ENCODE data around the gene MTHFD2L.

The MTHFD2L gene

DNA sequence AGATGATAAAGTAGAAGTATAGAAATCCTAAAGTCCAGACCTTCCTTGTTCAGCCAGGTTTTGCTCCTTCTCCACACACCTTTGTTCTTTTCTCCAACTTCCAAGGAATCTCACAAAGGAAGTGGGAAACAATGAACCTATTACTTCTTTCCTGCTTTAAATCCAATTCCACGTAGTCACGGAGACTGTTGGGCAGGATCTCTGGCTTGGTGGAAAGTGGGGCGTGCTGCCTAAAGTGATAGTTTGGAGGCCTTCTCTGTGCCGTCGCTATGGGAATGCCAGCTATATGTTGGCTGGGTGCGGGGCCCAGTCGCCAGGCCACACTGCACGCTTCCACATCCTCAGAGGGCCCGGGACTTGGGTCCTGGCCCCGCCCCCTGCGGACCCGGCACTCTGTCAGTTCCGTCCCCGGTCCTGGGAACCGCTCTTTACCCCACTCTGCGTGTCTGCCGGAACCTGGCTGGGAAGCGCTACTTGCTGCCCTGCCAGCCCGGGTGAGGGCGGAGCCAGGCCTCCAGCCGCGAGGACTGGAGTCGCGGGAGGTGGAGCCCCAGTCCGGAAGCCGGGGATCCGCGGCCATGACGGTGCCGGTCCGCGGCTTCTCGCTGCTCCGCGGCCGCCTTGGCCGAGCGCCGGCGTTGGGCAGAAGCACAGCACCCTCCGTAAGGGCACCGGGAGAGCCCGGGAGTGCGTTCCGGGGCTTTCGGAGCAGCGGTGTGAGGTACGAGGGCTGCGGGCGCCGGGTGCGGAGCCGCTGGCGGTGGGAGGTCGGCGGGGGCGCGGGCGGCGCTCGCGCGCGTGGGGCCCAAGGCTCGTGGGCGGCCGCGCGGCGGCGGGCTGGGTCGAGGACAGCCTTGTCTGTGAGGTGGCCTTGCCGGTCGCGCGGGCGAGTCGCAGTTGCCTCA is at the start of gene MTHFD2L:
Gene MTHFD2L, plus strand, starts transcription at position 558 of the 905 bp plus-strand sequence. Its CDS starts 21 bp downstream, at position 579.
- Histone ChIP-seq H3K9ac (ENCODE audit: low read depth, low read length) (peak within 1 kb of the TSS; percentile 80), H3K9me3 (ENCODE audit: insufficient read depth, low read length, severe bottlenecking) (no peaks in the 10 kb centered on the region), H3K4me3 (ENCODE audit: low read depth in 1 of 2, low read length in 2 of 2) (peak within 1 kb of the TSS; percentile 20 to 57; a peak in 3 of 4 replicates), H2AFZ (ENCODE audit: low read depth, low read length) (peak within 1 kb of the TSS; percentile 70), H3K79me2 (ENCODE audit: insufficient read depth, low read length) (peaks cover 41% of the 10 kb centered on the region), H3K27ac (ENCODE audit: low read length) (peak within 1 kb of the TSS; percentile 82), H3K4me2 (ENCODE audit: insufficient read depth, low read length) (peak within 1 kb of the TSS; percentile 63), H3K4me1 (ENCODE audit: insufficient read depth, low read length) (peaks cover 27% of the 10 kb centered on the region), H3K27me3 (ENCODE audit: insufficient read depth, low read length, poor library complexity) (peaks cover 5% of the 10 kb centered on the region), H3K36me3 (ENCODE audit: insufficient read depth, low read length) (peaks cover 30% of the 10 kb centered on the region), H4K20me1 (ENCODE audit: insufficient read depth, low read length) (peaks cover 3% of the 10 kb centered on the region; the same call in 1 of the 2 replicates)
- DNase-seq (peak; percentile 89), ATAC-seq (ENCODE audit: insufficient read depth, low read depth) (peak; percentile 97)
- peak; percentile 1 for TF ChIP-seq CTCF (IDR thresholded peaks at IDR 0.05; ENCODE audit: borderline replicate concordance, extremely low read depth, low read length, poor library complexity, severe bottlenecking)
- TF ChIP-seq EZH2 (IDR thresholded peaks at IDR 0.05; ENCODE audit: borderline replicate concordance, low read depth, low read length, severe bottlenecking), result no peak

- H2AFZ ChIP-seq (ENCODE audit: low read depth, low read length), result no peak overlapping the region
- no peak for TF ChIP-seq EZH2 (IDR thresholded peaks at IDR 0.05; ENCODE audit: borderline replicate concordance, low read depth, low read length, severe bottlenecking)
- TF ChIP-seq CTCF (IDR thresholded peaks at IDR 0.05; ENCODE audit: borderline replicate concordance, extremely low read depth, low read length, poor library complexity, severe bottlenecking), result no peak
- DNase-seq (no peak), ATAC-seq (ENCODE audit: insufficient read depth, low read depth) (no peak)
- no peak overlapping the region for H3K4me3 ChIP-seq (ENCODE audit: low read depth in 1 of 2, low read length in 2 of 2)
- H3K36me3 ChIP-seq (ENCODE audit: insufficient read depth, low read length), result no peaks in the 10 kb centered on the region
- no peaks in the 10 kb centered on the region for H3K27me3 ChIP-seq (ENCODE audit: insufficient read depth, low read length, poor library complexity)
- no peak overlapping the region for H3K9ac ChIP-seq (ENCODE audit: low read depth, low read length)
- no peaks in the 10 kb centered on the region for H3K79me2 ChIP-seq (ENCODE audit: insufficient read depth, low read length)
- no peaks in the 10 kb centered on the region for H3K4me1 ChIP-seq (ENCODE audit: insufficient read depth, low read length)
- no peak overlapping the region for H3K4me2 ChIP-seq (ENCODE audit: insufficient read depth, low read length)
- no peaks in the 10 kb centered on the region for H4K20me1 ChIP-seq (ENCODE audit: insufficient read depth, low read length)
- H3K9me3 ChIP-seq (ENCODE audit: insufficient read depth, low read length, severe bottlenecking), result no peaks in the 10 kb centered on the region
- no peak overlapping the region for H3K27ac ChIP-seq (ENCODE audit: low read length)
Measured at GRCh38 chr4:74108457-74109115, 49.3 kb upstream of the MTHFD2L start.

DNA sequence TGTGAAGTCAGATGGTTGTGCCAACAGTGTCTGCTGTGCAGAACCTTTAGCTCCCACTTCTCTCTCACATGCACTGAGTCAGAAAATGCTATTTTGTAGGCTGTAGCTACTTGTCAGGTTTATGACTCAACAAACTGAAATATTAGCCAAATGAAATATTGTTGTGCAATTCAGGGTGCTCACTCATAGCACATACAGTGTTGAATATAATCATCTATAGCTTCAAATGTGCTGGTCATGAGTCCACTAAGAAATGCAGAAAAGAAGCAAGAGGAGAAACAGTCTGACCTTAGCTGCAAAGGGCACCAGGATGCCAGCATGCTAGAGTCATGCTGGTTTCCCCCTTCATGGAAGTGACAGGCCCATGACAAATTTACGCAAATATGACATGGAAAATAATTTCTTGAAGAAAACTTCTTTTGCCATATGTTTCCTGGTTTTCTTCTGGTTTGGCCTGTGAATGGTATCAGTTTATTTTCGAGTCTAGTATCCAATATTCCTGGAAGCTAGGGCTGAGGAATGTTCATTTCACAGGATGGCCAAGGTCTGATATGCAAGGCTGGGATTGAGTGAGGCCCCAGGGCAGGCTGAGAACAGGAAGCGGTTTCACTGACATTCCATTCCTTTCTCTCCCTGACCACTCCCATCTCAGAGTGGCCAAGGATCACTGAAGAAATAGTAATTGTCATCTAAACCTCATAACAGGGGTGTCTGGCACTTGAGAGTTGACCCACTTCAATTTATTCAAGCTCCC is 48.6 kb upstream of the MTHFD2L start:
- no peaks in the 10 kb centered on the region for H3K9me3 ChIP-seq (ENCODE audit: insufficient read depth, low read length, severe bottlenecking)
- DNase-seq (no peak), ATAC-seq (ENCODE audit: insufficient read depth, low read depth) (no peak)
- H3K36me3 ChIP-seq (ENCODE audit: insufficient read depth, low read length), result no peaks in the 10 kb centered on the region
- H3K9ac ChIP-seq (ENCODE audit: low read depth, low read length), result no peak overlapping the region
- no peak for TF ChIP-seq CTCF (IDR thresholded peaks at IDR 0.05; ENCODE audit: borderline replicate concordance, extremely low read depth, low read length, poor library complexity, severe bottlenecking)
- no peak for TF ChIP-seq EZH2 (IDR thresholded peaks at IDR 0.05; ENCODE audit: borderline replicate concordance, low read depth, low read length, severe bottlenecking)
- H3K4me2 ChIP-seq (ENCODE audit: insufficient read depth, low read length), result no peak overlapping the region
- no peaks in the 10 kb centered on the region for H3K79me2 ChIP-seq (ENCODE audit: insufficient read depth, low read length)
- no peaks in the 10 kb centered on the region for H4K20me1 ChIP-seq (ENCODE audit: insufficient read depth, low read length)
- no peak overlapping the region for H3K4me3 ChIP-seq (ENCODE audit: low read depth in 1 of 2, low read length in 2 of 2)
- H2AFZ ChIP-seq (ENCODE audit: low read depth, low read length), result no peak overlapping the region
- no peaks in the 10 kb centered on the region for H3K4me1 ChIP-seq (ENCODE audit: insufficient read depth, low read length)
- no peaks in the 10 kb centered on the region for H3K27me3 ChIP-seq (ENCODE audit: insufficient read depth, low read length, poor library complexity)
- H3K27ac ChIP-seq (ENCODE audit: low read length), result no peak overlapping the region
